ENCODE results near the gene ERH. TPM values are rescaled to one million over a fixed set of nuclear protein-coding genes. Genes with fewer than 3 reads are reported as not detected.

The ERH gene
- 31.1 TPM for total RNA-seq

DNA sequence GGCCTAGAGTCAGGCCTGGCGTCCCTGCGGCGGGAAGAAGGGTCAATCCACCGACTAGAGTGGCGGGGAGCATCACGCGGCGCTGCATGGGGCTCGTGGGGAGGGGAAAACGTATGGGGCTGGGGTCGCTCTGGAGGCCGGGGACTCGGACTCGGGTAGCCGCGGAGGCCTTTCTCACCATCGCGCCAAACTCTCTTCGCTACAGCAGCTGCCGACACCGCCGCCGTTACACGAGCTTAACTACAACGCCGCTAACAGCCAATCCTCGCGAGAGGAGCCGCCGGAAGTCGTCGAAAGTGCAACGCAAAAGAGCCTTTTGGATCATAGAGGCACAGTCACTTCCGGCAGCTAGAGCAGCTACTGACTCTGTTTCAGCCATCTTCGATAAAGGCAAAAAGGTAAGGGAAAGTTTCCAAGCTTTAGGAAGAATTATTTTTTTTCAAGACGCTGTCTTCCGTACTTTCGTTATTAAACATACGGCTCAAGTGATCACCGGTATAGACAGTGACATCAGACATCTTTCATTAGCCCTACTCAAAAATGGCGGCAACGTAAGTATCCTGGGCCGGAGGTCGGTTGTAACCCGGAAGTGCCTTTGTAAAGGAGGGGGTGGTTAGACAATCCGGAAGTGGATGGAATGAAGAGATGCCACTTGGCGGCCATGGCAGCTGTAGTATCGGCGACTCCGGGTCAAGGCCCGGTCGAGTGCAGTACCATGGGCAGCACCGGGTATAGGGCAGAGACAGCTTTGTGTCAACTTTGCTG lies at the start of gene ERH, which contains the start of gene SLC39A9:
Gene ERH (minus strand): TSS at position 247 of the 765 bp plus-strand sequence. CDS start 66 bp downstream, at position 181.
Gene SLC39A9 (plus strand): TSS at position 640 of the 765 bp plus-strand sequence. CDS start 678 bp downstream, outside the sequence.
- TF ChIP-seq, protein P1, sequence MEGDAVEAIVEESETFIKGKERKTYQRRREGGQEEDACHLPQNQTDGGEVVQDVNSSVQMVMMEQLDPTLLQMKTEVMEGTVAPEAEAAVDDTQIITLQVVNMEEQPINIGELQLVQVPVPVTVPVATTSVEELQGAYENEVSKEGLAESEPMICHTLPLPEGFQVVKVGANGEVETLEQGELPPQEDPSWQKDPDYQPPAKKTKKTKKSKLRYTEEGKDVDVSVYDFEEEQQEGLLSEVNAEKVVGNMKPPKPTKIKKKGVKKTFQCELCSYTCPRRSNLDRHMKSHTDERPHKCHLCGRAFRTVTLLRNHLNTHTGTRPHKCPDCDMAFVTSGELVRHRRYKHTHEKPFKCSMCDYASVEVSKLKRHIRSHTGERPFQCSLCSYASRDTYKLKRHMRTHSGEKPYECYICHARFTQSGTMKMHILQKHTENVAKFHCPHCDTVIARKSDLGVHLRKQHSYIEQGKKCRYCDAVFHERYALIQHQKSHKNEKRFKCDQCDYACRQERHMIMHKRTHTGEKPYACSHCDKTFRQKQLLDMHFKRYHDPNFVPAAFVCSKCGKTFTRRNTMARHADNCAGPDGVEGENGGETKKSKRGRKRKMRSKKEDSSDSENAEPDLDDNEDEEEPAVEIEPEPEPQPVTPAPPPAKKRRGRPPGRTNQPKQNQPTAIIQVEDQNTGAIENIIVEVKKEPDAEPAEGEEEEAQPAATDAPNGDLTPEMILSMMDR (IDR thresholded peaks at IDR 0.05) = no peak
- intact Hi-C loops (cut with DNase I) = loop anchor here (2.0 to 10.0 kb wide), 5 partner anchors 64 to 1579 kb away; partner anchors contain the start of genes DCAF5, RAD51B and SRSF5

DNA sequence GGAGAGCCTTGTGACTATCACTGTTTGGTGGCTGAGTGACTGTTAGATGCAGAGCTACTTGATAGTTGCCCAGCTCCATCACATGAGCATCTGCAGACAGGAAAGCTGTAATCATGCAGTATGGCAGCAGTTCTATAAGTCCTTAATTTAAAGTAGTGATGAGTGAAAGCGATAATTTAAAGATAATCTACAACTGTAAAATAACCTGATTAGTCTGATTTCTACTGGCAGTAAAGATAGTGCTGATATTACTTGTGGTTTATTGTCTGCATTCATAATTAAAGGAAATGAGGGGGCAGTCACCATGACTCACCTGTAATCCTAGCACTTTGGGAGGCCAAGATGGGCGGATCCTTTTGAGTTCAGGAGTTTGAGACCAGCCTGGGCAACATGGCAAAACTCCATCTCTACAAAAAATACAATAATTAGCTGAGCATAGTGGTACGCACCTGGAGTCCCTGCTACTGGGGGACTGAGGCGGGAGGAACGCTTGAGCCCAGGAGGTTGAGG lies 45.3 kb upstream of the ERH start:
- intact Hi-C loops (cut with DNase I) = no loop called here
- no peak for DNase-seq (ENCODE audit: low spot score in 2 of 2)
- no peaks in the 10 kb centered on the region for H3K9me3 ChIP-seq
- no peak overlapping the region for H3K4me3 ChIP-seq
- H3K4me1 ChIP-seq = no peaks in the 10 kb centered on the region
- H3K27ac ChIP-seq = no peak overlapping the region
- H3K27me3 ChIP-seq = no peaks in the 10 kb centered on the region
- TF ChIP-seq, protein P1 (IDR thresholded peaks at IDR 0.05) = no peak
- peaks cover 0 to 13% of the 10 kb centered on the region in 2 donors for H3K36me3 ChIP-seq

More for the DNA sequence above, at the start of gene ERH, which contains the start of gene SLC39A9:
- Histone ChIP-seq H3K27me3 (no peaks in the 10 kb centered on the region), H3K36me3 (peaks cover 22 to 26% of the 10 kb centered on the region in 2 donors), H3K27ac (peak within 1 kb of the TSS; percentile 87 to 92), H3K4me1 (peaks cover 8 to 34% of the 10 kb centered on the region in 2 donors), H3K4me3 (peak within 1 kb of the TSS; percentile 82 to 95), H3K9me3 (no peaks in the 10 kb centered on the region)
- DNase-seq (ENCODE audit: low spot score in 2 of 2) = peak; percentile 85 to 98

DNA sequence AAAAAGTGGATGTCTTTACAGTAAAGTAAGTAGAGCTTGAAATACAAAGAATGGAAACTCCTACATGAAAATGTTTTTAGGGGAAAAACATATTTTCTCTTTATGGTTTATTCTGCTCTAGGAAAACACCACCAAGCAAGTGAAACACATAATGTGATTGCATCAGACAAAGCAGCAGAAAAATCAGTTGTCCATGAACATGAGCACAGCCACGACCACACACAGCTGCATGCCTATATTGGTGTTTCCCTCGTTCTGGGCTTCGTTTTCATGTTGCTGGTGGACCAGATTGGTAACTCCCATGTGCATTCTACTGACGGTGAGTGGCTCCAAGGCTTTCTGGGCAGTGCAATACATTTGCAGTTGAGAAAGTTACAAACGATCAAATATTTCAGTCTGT lies 43.8 kb upstream of the ERH start:
- Histone ChIP-seq H3K36me3 (peaks cover 0 to 13% of the 10 kb centered on the region in 2 donors), H3K27ac (no peak overlapping the region), H3K27me3 (no peaks in the 10 kb centered on the region), H3K4me1 (no peaks in the 10 kb centered on the region), H3K4me3 (no peak overlapping the region), H3K9me3 (no peaks in the 10 kb centered on the region)
- TF ChIP-seq, protein P1 (IDR thresholded peaks at IDR 0.05) = no peak
- intact Hi-C loops (cut with DNase I) = no loop called here
- DNase-seq (ENCODE audit: low spot score in 2 of 2) = no peak

DNA sequence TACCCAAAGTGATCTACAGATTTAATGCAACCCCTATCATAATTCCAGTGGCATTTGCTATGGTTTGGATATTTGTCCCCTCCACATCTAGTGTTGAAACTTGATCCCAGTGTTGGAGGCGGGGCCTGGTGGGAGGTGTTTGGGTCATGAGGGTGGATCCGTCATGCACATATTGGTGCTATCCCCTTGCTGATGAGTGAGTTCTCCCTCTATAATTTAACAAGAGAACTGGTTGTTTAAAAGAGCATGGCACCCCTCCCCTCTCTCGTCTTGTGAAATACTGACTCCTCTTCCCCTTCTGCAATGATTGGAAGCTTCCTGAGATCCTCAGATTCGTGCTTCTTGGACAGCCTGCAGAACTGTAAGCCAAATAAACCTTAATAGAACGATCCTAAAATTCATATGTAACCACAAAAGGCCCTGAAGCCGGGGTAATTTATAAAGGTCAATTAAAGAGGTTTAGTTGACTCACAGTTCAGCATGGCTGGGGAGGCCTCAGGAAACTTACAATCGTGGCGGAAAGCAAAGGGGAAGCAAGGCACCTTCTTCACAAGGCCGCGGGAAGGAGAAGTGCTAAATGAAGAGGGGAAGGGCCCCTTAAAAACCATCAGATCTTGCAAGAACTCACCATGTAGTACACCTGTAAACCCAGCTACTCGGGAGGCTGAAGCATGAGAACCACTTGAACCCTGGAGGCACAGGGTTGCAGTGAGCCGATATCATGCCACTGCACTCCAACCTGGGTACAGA lies 41.6 kb upstream of the ERH start:
- intact Hi-C loops (cut with DNase I) = no loop called here
- TF ChIP-seq, protein P1 (IDR thresholded peaks at IDR 0.05) = no peak
- no peaks in the 10 kb centered on the region for H3K27me3 ChIP-seq
- peaks cover 0 to 10% of the 10 kb centered on the region in 2 donors for H3K36me3 ChIP-seq
- H3K4me3 ChIP-seq = no peak overlapping the region
- no peak for DNase-seq (ENCODE audit: low spot score in 2 of 2)
- no peak overlapping the region for H3K27ac ChIP-seq
- H3K9me3 ChIP-seq = no peaks in the 10 kb centered on the region
- no peaks in the 10 kb centered on the region for H3K4me1 ChIP-seq

DNA sequence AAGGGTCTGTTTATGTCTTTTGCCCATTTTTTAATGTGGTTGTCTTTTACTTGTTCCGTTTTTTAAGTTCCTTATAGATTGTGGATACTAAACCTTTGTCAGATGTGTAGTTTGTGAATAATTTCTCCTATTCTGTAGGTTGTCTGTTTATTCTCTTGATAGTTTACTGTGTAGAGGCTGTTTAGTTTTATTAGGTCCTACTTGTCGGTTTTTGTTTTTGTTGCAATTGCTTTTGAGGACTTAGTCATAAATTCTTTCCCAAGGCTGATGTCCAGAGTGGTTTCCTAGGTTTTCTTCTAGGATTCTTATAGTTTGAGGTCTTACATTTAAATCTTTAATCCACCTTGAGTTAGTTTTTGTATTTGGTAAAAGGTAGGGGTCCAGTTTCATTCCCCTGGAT lies 34.3 kb upstream of the ERH start:
- no peak for DNase-seq (ENCODE audit: low spot score in 2 of 2)
- H3K36me3 ChIP-seq = peaks cover 0 to 4% of the 10 kb centered on the region in 2 donors
- no peaks in the 10 kb centered on the region for H3K4me1 ChIP-seq
- no peak overlapping the region for H3K4me3 ChIP-seq
- intact Hi-C loops (cut with DNase I) = no loop called here
- TF ChIP-seq, protein P1 (IDR thresholded peaks at IDR 0.05) = no peak
- H3K27ac ChIP-seq = no peak overlapping the region
- H3K9me3 ChIP-seq = no peaks in the 10 kb centered on the region
- H3K27me3 ChIP-seq = no peaks in the 10 kb centered on the region

All from ascending aorta (tissue), 2 donors.